ENCODE data around the gene HNRNPL.
"Not testable (repeated sequence)": the region's sequence is repeated elsewhere in the genome, so short reads cannot be mapped to it uniquely, and the experiment has no call there.

The HNRNPL gene

DNA sequence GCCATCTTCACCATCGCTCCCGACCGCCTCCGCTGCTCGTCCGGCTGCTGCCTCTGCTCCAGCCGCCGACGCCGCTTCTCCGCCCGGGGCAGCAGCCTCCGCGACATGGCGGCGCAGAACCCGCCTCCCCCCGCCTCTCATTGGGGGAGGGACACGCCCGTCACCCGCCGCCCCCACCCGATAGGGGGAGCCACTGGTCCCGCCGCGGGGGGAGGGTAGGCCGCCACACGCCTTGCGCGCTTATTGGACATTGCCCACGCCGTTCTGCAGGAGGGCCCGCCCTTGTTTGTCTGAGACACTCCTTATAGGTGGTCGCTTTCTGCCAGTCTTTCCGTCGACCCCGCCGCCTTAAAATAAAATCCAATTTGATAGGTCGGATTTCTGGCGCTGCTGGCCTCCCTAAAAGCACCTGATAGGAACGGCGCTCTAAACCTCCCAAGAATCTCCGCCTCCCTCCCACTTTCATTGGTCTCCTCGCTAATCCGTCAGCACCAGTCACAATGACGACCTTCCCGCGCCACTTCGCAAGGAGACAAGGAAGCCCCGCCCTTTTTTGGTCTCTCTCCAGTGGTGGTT is at the start of gene HNRNPL:
Gene HNRNPL (minus strand): TSS at position 127 of the 576 bp plus-strand sequence. CDS start 20 bp downstream, at position 107.
- peak; percentile 100 for DNase-seq

DNA sequence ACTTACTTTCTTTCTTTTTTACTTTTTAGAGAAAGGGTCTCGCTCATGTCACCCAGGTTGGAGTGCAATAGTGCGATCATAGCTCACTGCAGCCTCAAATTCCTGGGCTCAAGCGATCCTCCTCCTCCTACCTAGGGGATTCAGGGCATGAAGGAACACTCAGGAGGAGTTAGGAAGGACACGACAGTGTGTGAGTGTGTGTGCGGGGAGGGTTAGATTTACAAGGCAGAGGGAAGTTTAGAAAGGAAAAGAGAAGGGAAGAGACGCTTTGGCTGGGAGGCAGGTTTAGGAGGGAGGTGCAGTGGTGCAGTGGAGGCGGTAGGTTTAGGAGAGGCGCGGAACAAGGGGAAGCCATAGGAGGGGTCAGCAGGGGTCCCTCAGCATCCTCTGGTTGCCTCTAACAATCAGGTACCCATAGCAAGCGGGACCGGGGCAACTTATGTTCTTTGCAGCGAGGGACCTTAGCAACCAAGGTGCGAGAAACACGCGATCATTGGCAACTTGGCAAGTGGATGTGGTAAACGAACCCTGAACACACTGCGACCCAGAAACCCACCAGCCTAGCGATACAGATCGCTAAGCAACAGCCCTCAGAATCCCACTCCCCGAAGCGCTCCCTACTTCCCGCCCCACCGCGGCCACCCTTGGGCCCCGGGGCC is 49.1 kb upstream of the HNRNPL start:
- no peak for DNase-seq

DNA sequence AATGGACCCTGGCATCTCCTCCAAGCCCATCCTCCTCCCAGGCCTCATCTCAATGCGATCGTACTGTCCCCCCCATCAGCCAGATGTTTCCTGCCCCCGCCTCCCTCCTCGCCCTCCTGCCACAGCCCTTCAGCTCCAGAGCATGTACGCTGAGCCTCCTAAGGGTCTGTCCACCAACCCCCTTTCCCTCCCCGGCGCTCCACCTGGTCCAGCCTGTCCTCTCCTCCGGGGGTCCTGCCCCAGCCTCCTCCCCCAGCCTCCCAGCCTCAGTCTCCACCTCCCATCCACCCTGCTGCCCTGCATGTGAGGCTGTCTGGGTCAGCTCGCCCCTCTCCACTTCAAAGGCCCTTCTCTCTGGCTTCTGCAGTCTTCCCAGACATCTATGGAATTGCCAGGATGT is 45.2 kb upstream of the HNRNPL start:
- DNase-seq: no peak

DNA sequence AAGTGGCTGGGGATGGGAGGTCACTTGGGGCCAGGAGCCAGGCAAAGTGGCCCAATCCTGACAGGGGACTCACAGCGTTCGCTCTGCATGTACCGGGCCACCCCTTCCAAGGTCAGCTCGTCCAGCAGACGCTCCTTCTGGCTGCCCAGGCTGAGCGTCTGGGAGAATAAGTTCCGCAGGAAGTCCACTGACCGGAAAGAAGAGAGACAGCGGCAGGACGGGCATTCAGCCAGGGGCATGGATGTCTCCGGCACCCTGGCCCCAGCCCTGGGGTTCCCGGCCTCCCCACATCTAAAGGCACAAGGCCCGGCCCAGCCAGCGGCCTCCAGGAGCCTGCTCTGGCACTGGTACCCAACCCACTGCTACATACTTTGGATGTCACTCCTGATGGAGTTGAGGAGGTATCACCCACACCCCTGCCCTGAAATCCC is 43.6 kb upstream of the HNRNPL start:
- no peak for DNase-seq

DNA sequence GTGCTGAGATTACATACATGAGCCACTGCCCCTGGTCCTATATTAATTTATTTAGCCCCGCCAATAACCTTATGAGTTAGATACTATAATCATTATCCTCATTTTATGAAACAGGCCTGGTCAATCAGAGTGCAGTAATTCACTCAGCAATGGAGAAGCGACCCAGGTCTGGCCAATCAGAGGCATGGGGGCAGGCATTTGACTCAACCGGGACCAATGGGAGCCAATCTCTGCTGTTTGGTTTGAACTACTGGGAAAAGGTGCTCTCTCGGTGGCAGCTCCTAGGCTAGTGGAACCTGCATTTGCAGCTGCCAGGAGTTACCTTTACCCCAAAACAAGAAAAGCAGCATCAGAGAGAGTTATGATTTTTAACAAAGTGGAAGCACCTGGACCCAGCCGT is 43.1 kb upstream of the HNRNPL start:
- DNase-seq: no peak

DNA sequence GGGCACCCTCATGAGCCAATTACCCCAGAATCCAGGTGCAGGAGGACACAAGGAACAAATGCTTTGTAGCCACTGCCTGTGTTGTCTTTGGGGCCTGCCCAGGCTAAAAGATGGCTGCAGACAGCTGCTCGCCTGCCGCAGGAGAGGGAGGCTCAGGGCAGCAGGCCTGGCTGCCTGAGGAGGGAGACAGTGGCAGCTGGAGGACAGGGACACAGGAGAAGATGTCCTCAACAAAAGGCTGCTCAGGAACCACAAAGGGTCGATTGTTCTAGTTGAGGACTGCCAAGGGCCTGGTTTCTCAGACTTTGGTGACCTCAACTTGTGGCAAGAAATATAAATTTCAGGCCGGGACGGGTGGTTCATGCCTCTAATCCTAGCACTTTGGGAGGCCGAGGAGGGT is 42.0 kb upstream of the HNRNPL start:
- DNase-seq: no peak

DNA sequence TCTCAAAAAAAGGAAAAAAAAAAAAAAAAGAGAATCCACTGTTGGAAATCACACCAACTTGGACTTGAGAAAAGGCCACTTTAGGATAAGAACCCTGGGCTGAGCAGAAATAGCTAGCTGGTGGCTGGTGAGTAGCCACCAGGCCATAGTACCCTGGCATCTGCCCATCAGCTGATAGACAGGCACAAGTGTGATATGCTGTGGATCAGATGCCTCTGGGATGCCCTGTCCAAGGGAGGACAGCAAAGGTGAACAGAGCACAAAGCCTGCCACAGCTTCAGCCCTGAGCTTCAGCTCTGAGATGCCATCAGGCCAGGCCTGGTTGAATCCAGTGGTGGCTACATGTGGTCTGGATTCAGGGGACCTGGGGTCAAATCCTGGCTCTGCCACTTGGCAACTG is 40.9 kb upstream of the HNRNPL start:
- no peak for DNase-seq

DNA sequence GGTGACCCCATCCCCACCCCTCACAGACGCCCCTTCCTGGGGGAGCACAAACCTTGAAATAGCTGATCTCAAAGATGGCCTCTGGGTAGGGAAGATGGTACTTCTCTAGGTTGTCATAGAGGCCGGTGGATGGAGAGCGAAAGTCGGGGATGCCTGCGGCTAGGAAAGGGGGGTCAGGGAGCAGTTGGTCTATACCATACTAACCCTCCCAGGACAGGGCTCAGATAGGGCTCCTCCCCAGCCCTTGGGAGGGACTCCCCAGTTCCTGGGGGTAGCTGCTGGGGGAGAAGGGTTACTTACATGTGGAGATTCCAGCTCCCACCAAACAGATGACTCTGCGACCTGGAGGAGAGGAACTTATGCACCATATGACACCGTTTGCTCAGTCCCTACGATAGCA is 40.0 kb upstream of the HNRNPL start:
- DNase-seq: no peak

DNA sequence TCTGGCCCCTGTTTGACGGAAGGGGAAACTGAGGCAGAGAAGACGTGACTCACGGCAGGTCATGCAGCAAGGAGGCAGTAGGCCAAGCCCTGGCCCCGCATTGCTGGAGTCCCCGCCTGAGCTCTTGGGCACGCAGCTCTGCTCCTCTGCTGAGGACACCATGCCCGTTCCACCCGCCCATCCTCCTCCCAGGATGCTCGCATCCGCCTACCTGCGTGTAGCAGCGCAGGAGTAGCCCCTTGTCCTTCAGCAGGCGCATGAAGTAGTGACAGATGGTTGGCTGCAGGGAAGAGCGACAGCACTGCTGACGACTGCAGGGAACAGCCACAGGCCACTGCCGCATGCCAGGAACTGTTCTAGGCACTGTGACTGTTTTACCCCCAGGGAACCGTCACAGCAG is 39.1 kb upstream of the HNRNPL start:
- DNase-seq: no peak

DNA sequence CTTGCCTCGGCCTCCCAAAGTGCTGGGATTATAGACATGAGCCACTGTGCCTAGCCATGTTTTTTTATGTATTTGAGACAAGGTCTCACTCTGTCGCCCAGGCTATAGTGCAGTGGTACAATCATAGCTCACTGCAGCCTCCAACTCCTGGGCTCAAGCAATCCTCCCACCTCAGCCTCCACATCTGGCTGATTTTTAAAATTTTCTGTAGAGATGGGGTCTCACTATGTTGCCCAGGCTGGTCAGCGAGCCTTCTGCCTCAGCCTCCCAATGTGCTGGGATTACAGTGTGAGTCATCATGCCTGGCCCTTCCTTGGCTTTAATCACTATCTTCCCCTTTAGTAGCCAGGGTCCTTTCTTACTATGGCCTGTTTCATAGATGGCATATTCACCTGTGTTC is 34.9 kb upstream of the HNRNPL start:
- DNase-seq: not testable (repeated sequence)

DNA sequence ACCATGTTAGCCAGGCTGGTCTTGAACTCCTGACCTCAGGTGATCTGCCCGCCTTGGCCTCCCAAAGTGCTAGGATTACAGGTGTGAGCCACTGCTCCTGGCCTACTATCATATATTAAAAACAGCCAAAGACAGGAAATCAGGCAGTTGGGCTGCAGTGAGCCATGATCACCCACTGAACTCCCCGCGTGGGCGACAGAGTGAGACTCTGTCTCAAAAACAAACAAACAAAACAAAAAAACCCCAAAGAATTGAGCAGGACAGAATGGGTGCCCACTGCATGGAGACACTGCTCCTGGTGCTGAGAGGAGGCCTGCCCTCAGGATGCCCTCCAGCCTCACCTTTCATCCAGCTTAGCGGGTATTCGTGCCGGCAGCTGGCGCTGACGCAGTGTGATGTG is 33.5 kb upstream of the HNRNPL start:
- no peak for DNase-seq

DNA sequence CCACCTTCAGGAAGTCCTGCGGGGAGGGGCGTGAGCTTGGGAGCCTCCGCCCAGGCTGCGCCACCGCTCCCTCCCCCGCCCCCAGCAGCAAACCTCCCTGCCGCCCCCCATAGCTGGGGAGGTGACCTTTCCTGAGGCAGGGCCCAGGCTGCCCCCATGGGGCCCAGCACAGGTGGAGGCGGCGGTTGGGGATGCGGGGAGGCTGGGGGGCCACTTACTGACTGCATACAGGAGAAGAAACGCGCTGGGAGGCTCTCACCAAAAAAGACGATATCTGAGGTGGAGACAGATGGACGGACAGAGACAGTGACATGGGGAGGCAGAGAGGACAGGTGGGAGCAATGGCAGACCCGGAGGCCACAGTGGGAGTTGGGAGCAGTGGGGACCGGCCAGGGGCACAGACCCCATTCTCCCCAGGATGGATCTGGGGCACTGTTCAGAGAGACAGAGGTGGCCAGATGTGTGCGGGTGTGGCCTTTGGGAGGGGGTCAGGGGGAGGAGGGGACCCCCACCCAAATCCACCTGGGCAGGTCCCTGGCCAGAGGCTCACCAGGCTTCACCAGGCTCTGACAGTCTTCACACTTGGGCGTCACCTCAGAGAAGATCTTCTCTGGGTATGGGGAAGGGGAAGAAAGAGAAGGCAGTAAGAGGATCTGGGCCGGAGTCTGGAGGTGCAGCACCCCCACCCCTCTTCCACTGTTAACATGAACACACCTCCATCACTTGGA is 31.3 kb upstream of the HNRNPL start:
- no peak for DNase-seq

DNA sequence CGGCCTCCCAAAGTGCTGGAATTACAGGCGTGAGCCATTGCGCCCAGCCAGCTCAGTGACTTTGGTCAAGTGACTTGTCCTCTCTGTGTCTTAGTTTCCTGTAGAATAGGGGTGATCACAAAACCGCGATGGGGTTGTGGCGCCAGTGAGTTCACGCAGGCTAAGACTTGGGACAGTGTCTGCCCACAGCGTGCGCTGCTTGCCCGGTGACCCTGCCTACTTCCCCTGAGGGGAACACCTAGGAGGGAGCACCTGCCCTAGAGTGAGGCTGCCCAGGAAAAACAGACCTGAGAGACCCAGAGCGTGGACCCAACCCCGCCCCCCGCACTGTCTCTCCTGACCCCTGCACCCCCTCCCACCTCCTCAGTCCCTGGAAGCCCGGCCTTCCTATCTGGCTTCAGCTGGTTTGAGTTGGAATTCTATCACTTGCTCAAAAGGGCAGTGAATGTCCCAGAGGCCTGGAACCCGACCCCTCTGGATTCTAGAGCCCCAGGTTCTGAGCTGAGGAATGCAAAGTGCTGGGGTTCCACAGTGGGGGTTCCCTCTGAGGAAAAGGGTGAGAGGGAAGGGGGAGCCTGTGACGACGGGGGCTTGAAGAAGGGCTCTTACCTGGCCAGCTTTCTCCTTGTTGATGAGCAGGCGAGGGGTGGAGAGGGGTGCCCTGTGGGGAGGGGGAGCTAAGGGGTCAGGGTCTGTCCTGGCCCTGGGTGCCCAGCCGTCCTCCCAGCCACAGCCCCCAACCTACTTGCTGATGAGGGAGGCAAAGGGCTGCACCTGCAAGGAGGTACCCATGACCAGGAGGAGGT is 30.5 kb upstream of the HNRNPL start:
- no peak for DNase-seq

DNA sequence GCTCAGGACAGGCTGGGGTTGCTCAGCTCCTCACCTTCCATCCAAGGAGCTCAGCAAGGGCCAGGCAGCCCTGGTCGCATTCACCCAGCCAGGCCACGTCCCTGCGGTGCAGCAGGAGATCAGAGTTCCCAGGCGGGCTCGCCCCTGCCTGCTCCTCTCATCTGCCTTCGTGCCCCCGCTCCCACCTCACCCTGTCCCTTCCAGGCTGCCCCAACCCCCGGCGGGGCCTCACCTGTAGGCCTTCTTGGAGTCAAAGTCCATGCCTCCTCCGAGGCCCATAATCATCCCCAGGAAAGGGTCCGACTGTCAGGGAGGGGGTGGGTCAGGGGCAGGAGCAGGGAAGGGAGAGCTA is 29.6 kb upstream of the HNRNPL start:
- DNase-seq: no peak

DNA sequence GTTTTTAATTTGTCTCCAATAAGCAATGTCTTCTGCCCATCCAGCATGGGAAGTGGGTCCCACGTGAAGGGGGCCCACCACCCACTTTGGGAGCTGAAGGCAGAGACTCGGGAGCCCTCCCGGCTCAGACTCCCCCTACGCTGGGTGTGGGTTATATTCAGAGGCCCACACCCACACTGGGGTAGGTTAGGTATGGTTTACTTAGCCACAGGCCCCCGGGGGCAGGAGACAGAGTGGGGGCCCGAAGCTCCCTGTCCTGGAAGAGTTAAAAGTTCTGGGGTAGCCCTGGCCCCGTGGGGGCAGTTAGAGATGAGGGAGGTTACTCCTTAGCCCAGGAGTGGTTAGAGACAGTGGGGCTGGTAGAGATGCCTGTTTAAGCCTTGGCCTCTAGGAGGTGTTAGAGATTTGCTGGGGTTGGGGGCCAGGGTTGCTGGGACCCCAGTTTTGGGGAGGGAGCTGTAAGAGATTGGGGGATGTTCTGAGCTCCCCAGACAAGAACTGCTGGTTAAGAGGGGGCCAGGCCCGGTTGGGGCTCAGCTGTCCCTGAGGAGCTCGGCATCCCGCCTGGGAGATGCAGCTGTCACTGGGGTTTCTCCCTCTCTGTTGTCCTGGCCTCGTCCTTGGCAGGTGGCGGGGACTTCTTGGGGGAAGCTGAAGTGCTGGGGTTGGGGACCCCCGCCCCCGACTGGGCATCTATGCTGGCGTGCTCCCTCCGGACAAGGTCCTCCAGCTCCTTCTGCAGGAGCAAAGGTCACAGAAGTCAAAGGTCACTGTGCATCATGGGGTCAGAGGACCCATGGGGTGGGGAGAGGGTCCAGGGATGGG is 29.0 kb upstream of the HNRNPL start:
- no peak for DNase-seq

DNA sequence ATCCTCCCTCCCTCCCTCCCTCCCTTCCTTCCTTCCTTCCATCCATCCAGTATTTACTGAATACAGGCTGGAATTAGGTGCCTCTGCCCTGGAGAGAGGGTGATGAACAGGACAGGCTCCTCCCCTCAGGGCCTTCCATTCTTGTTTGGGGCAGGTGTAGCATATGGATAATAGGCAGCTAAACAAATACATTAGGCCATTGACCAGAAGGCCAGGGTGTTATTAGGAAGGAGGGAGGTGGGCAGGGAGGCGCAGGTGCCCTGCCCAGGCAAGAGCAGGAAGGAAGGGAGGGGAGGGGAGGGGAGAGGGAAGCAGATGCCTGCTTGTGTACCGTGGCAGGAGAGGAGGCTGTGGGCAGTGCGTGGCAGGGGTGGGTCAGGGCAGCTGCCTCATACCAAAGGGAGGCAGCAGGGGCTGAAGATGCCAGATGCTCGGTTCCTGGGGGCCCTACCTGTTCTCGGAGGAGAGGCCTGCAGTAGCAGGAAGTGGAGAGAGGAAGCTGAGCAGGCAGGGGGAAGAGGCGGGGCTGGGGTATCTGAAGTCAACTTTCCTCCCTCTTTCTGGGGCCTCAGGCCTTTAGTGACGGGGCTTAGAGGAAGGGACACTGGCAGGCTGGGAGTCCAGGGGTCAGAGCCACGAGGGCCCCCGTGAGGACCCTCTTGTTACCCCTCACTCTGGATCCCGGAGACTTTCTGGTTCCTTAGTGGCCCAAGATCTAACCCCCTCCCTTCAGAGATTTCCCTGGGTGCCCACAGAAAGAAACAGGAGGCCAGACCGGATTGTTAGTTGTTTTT is 28.2 kb upstream of the HNRNPL start, which contains the start of gene RINL:
Gene RINL (minus strand): TSS at position 495 of the 794 bp plus-strand sequence. CDS start 1,533 bp downstream, outside the sequence.
- peak; percentile 72 for DNase-seq

DNA sequence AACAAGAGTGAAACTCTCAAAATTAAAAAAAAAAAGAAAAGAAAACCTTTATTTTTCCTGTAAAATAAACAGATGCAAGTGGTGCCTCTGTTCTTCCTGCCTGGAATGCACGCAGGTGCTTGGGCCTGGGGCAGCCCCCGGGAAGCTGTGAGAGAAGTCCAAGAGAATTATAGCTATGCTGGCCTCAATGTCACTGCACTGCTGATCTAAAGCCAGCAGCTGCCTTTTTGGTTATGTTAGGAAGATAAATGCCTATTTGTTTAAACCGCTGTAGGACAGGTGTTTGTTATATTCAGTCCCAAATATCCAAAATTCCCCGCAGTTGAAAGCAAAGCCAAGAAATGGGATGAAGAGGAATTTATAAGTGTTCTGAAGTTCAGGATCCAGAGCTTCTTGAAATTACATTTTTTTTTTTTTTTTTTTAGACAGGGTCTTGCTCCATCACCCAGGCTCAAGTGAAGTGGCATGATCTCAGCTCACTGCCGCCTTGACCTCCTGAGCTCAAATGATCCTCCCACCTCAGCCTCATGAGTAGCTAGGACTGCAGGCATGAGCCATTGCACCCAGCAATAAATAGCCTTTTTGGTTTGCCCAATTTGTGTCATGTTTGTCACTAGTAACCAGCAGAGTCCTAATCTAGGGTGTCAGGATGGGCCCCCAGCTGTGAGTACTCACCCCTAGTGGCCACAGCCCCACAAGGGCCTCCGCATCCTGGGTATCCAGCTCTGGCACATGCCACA is 26.0 kb upstream of the HNRNPL start:
- DNase-seq: no peak

DNA sequence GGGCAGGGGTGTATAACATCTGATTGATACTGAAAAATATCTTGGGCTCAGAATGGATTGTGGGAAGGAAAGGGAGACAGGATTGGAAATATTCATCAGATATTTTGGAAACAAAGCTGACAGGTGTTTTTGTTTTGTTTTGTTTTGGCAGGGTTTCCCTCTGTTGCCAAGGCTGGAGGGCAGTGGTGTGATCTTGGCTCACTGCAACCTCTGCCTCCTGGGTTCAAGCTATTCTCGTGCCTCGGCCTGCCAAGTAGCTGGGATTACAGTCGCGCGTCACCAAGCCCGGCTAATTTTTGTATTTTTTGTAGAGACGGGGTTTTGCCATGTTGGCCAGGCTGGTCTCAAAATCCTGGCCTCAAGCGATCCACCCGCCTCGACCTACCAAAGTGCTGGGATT is 23.6 kb upstream of the HNRNPL start:
- DNase-seq: not testable (repeated sequence)

DNA sequence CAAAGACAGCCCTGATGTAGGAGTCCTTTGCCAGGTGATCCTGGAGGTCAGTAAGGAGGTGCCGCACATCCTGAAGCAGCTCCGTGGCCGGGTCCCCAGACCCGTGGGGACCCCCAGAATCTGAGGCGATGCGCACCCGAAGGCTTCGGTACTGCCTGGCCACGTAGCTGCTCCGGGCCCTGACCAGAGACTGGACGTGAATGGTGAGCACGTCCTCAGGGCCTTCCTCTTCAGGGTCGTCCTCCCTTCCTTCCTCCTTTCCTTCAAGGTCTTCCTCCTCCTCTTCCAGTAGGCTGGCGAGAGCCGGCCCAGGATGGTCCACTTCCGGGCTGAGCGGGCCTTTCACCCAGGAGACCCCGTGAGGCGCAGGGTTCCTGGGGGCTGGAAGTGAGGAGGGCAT is 20.8 kb upstream of the HNRNPL start:
- no peak for DNase-seq

DNA sequence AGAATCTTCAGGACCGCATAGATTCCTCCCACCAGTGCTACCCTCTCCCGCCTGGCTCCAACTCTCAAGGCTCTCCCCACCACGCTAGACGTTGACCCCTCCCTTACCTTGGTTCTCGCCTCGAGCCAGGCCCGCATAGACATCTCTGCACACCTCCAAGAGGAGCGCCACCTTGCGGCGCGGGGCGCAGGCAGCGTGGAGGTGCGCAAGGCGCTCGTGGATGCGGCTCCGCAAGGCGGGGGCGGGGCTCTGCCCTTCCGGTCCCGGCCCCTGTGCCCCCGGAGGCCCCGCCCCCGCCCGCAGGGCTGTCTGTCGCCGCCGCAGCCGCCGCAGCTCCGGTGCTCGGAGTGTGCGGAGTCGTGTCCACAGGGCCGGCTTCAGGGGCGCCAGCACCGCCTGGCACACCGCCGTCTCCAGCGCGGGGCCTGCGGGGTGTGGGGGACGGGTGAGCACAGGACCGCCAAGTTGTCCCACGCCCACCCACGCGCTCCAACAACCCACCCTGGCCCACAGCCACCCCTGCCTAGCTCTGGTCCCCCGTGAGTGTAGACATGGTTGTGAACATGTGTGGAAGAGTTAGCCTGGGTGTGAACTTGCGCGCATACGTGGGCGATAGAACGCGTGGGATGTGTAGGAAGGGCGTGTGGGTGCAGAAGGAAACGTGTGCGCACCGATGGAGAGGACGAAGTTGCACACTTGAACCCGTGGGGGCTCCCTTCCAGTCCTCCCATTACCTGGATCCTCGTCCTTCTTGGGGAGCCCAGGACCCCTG is 20.2 kb upstream of the HNRNPL start:
- peak; percentile 92 for DNase-seq
